ENCODE measurements around the gene UXT. TPM values are rescaled to one million over a fixed set of nuclear protein-coding genes. Genes with fewer than 3 reads are reported as not detected.
"Not testable (repeated sequence)": the region's sequence is repeated elsewhere in the genome, so short reads cannot be mapped to it uniquely, and the experiment has no call there.

Gene UXT
- total and polyA plus RNA-seq, 9 donors: 77.4 to 118 (median 85.5) TPM

DNA sequence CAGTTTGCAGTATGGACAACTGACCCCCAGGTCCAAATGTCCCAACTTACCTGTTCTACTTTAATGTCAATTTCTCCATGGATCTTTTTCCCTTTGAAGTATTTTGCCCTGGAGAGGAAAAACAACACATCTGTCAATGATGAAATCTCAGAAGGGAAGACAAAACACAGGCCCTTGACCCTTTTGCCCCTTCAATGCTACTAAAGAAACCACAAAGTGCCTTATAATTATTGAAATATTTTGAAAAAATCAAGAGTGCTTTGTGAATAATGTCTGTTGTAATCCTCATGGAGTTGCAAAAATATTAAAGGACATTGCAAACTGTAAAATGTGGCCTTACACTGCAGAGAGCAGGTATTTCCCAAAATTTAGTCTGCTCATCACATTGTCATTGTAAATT lies 51.9 kb downstream of the UXT start:
- no peak for DNase-seq
- Histone ChIP-seq H3K9me3 (replicated peaks; ENCODE audit: control insufficient read depth, low read depth, low read length) (no peaks in the 10 kb centered on the region), H3K36me3 (ENCODE audit: control insufficient read depth, insufficient read depth, low read length) (no peaks in the 10 kb centered on the region), H3K27me3 (ENCODE audit: control insufficient read depth, insufficient read depth, low read length) (no peaks in the 10 kb centered on the region), H3K4me1 (ENCODE audit: control insufficient read depth, insufficient read depth, low read length) (no peaks in the 10 kb centered on the region), H3K4me3 (ENCODE audit: low read length) (no peak overlapping the region), H3K27ac (ENCODE audit: low read length) (no peak overlapping the region)

DNA sequence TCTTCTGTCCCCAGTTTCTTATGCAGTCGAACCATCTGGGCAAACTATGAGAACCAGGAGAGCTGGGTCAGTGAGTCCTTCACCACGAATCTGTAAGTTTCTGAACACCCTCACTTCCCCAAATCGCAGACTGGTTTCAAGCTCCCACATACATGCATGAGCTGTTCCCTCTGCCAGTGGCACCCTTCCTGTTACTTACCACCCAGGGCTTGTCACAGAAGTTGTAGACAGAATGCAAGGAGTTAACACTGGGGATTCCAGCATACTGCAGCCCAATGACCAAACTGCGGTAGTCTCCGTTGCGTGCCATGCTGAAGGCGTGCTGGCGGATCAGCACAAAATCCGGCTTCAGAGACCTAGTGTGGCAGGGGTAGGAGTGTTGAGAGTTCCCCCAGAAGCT lies 54.0 kb downstream of the UXT start:
- Histone ChIP-seq H3K27ac (ENCODE audit: low read length) (no peak overlapping the region), H3K9me3 (replicated peaks; ENCODE audit: control insufficient read depth, low read depth, low read length) (no peaks in the 10 kb centered on the region), H3K4me1 (ENCODE audit: control insufficient read depth, insufficient read depth, low read length) (no peaks in the 10 kb centered on the region), H3K36me3 (ENCODE audit: control insufficient read depth, insufficient read depth, low read length) (no peaks in the 10 kb centered on the region), H3K4me3 (ENCODE audit: low read length) (no peak overlapping the region), H3K27me3 (ENCODE audit: control insufficient read depth, insufficient read depth, low read length) (no peaks in the 10 kb centered on the region)
- no peak for DNase-seq
- 69% methylated on average over 6 of the region's 9 CpGs for WGBS (ENCODE audit: insufficient coverage)

GRCh38 chrX:47603125-47603524 lies 55.9 kb downstream of the UXT start:
- not testable (repeated sequence) for H3K4me3 ChIP-seq (ENCODE audit: low read length); H3K4me1 ChIP-seq (ENCODE audit: control insufficient read depth, insufficient read depth, low read length); H3K9me3 ChIP-seq (replicated peaks; ENCODE audit: control insufficient read depth, low read depth, low read length); DNase-seq; H3K36me3 ChIP-seq (ENCODE audit: control insufficient read depth, insufficient read depth, low read length); H3K27ac ChIP-seq (ENCODE audit: low read length); H3K27me3 ChIP-seq (ENCODE audit: control insufficient read depth, insufficient read depth, low read length)
- WGBS (ENCODE audit: insufficient coverage): no CpG with 5 or more reads among the region's 4 CpGs

Other genes with a start within 250 kb of the UXT start
- gene ZNF41, start 176.0 kb downstream of the UXT start, total RNA-seq: 13.1 TPM
- gene ZNF41, start 176.0 kb downstream of the UXT start, polyA plus RNA-seq (ENCODE audit: insufficient read depth in 1 of 8, insufficient read length in 8 of 8, low replicate concordance in 1 of 8): 10 to 100 TPM in 3 of 8 donors, 1 to 10 TPM in 5; 7.1 to 12.1 (median 9.9) TPM
- 22.8 TPM for gene ARAF, start 98.0 kb downstream of the UXT start, total RNA-seq
- 10 to 100 TPM; 35.8 to 51.7 (median 44.0) TPM for gene ARAF, start 98.0 kb downstream of the UXT start, polyA plus RNA-seq (ENCODE audit: insufficient read depth in 1 of 8, insufficient read length in 8 of 8, low replicate concordance in 1 of 8)
- gene TIMP1, start 76.7 kb downstream of the UXT start, total RNA-seq: 98.9 TPM
- 100 to 1,000 TPM in 7 of 8 donors, 10 to 100 TPM in 1; 97.6 to 169 (median 136) TPM for gene TIMP1, start 76.7 kb downstream of the UXT start, polyA plus RNA-seq (ENCODE audit: insufficient read depth in 1 of 8, insufficient read length in 8 of 8, low replicate concordance in 1 of 8)
- gene SYN1, start 39.3 kb downstream of the UXT start, total RNA-seq: 0.75 TPM
- gene SYN1, start 39.3 kb downstream of the UXT start, polyA plus RNA-seq (ENCODE audit: insufficient read depth in 1 of 8, insufficient read length in 8 of 8, low replicate concordance in 1 of 8): 10 to 100 TPM in 1 of 8 donors, 1 to 10 TPM in 7; 4.7 to 10.6 (median 7.4) TPM
- gene CFP, start 29.2 kb downstream of the UXT start, total RNA-seq: 3.2 TPM
- 1 to 10 TPM; 1.6 to 4.5 (median 2.7) TPM for gene CFP, start 29.2 kb downstream of the UXT start, polyA plus RNA-seq (ENCODE audit: insufficient read depth in 1 of 8, insufficient read length in 8 of 8, low replicate concordance in 1 of 8)
- 15.3 TPM for gene ELK1, start 8.6 kb downstream of the UXT start, total RNA-seq
- 10 to 100 TPM; 22.3 to 29.9 (median 25.5) TPM for gene ELK1, start 8.6 kb downstream of the UXT start, polyA plus RNA-seq (ENCODE audit: insufficient read depth in 1 of 8, insufficient read length in 8 of 8, low replicate concordance in 1 of 8)
- 6.3 TPM for gene ZNF81, start 177.7 kb upstream of the UXT start, total RNA-seq
- gene ZNF81, start 177.7 kb upstream of the UXT start, polyA plus RNA-seq (ENCODE audit: insufficient read depth in 1 of 8, insufficient read length in 8 of 8, low replicate concordance in 1 of 8): 1 to 10 TPM; 3.0 to 5.1 (median 3.5) TPM

All from muscle of leg (tissue), 11 donors.